Loucy (cell line): ENCODE data around the gene GSK3B.
"Not testable (repeated sequence)": the region's sequence is repeated elsewhere in the genome, so short reads cannot be mapped to it uniquely, and the experiment has no call there.

ENCODE experiments used
- H2AFZ ChIP-seq: fragments of 200-600 bp; sonication (generic); 2 replicates; pipeline ENCODE4 v1.6.0; 2016; ENCODE audit warnings: antibody characterized with exemption, mild to moderate bottlenecking, low read length, moderate library complexity
- H3F3A ChIP-seq: fragments of 200-600 bp; 2 replicates; pipeline ENCODE4 v1.6.0; 2016; ENCODE audit warnings: antibody characterized with exemption, low read depth, mild to moderate bottlenecking
- H3K27me3 ChIP-seq: fragments of 200-600 bp; sonication (generic); 2 replicates; pipeline ENCODE4 v1.6.1; 2014; ENCODE audit warnings: low read length, mild to moderate bottlenecking; ENCODE audit not compliant: insufficient read depth, poor library complexity, severe bottlenecking
- H3K36me3 ChIP-seq: fragments of 200-600 bp; sonication (generic); 2 replicates; pipeline ENCODE4 v1.6.1; 2016; ENCODE audit warnings: low read length; ENCODE audit not compliant: insufficient read depth
- H3K4me1 ChIP-seq: fragments of 200-600 bp; sonication (generic); 2 replicates; pipeline ENCODE4 v1.5.1; 2014; ENCODE audit warnings: low read length, mild to moderate bottlenecking; ENCODE audit not compliant: insufficient read depth, poor library complexity, severe bottlenecking
- H3K4me2 ChIP-seq: fragments of 200-600 bp; sonication (generic); 2 replicates; pipeline ENCODE4 v1.6.0; 2014; ENCODE audit warnings: antibody characterized with exemption, low read length, low read depth, mild to moderate bottlenecking; ENCODE audit not compliant: poor library complexity, severe bottlenecking
- H3K4me3 ChIP-seq: fragments of 200-600 bp; sonication (generic); 2 replicates; pipeline ENCODE4 v1.5.1; 2014; ENCODE audit warnings: low read length, mild to moderate bottlenecking, mixed read lengths; ENCODE audit not compliant: poor library complexity, severe bottlenecking
- H3K79me2 ChIP-seq: fragments of 200-600 bp; sonication (generic); 2 replicates; pipeline ENCODE4 v1.6.1; 2014; ENCODE audit warnings: low read length; ENCODE audit not compliant: insufficient read depth
- H3K9ac ChIP-seq: fragments of 200-600 bp; sonication (generic); 2 replicates; pipeline ENCODE4 v1.6.0; 2014; ENCODE audit warnings: mild to moderate bottlenecking, low read depth, low read length, moderate library complexity; ENCODE audit not compliant: poor library complexity, severe bottlenecking
- H3K9me2 ChIP-seq: fragments of 200-600 bp; sonication (generic); replicated peaks from 2 replicates; pipeline ENCODE4 v1.6.1; 2016; ENCODE audit warnings: low read depth, low read length, mixed read lengths
- H3K9me3 ChIP-seq: fragments of 200-600 bp; sonication (generic); 2 replicates; pipeline ENCODE4 v1.6.1; 2014; ENCODE audit warnings: mild to moderate bottlenecking, antibody characterized with exemption, low read length, low read depth; ENCODE audit not compliant: insufficient read depth
- H4K20me1 ChIP-seq: fragments of 200-600 bp; sonication (generic); 2 replicates; pipeline ENCODE4 v1.6.0; 2014; ENCODE audit warnings: antibody characterized with exemption, low read length, mild to moderate bottlenecking; ENCODE audit not compliant: insufficient read depth, poor library complexity, severe bottlenecking
- EZH2phosphoT487 ChIP-seq: fragments of 200-600 bp; IDR thresholded peaks from 2 replicates; pipeline ENCODE4 v1.6.1; 2018; ENCODE audit warnings: antibody characterized with exemption, mild to moderate bottlenecking, moderate library complexity, borderline replicate concordance
- TF ChIP-seq, protein P1 (sequence below): fragments of 200-600 bp; sonication (generic); conservative IDR thresholded peaks from 2 replicates; pipeline ENCODE4 v1.5.1; 2014; ENCODE audit warnings: mild to moderate bottlenecking, antibody characterized with exemption, low read length

Gene GSK3B

DNA sequence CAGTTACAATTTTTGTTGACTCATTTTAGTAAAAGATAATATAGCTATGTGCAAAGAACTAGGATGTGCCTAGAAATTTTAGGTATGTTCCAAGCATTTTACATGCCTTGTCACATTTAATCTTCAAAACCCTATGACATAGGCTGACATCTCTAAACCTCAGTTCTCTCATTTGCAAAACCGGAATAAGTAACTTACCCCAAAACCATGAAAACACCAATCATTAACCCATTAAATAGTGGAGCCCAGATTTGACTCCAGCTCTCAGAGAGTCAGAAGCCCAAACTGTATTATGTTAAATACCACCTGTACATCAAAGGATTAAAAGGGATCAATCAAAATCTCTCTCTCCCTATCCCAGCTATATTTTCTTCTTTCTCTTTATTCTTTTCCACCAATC is 36.6 kb downstream of the GSK3B start:
- TF ChIP-seq EZH2phosphoT487, result no peak
- TF ChIP-seq, protein P1, sequence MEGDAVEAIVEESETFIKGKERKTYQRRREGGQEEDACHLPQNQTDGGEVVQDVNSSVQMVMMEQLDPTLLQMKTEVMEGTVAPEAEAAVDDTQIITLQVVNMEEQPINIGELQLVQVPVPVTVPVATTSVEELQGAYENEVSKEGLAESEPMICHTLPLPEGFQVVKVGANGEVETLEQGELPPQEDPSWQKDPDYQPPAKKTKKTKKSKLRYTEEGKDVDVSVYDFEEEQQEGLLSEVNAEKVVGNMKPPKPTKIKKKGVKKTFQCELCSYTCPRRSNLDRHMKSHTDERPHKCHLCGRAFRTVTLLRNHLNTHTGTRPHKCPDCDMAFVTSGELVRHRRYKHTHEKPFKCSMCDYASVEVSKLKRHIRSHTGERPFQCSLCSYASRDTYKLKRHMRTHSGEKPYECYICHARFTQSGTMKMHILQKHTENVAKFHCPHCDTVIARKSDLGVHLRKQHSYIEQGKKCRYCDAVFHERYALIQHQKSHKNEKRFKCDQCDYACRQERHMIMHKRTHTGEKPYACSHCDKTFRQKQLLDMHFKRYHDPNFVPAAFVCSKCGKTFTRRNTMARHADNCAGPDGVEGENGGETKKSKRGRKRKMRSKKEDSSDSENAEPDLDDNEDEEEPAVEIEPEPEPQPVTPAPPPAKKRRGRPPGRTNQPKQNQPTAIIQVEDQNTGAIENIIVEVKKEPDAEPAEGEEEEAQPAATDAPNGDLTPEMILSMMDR, result no peak
- H3K4me3 ChIP-seq, result no peak overlapping the region
- no peaks in the 10 kb centered on the region for H3F3A ChIP-seq
- H3K9me3 ChIP-seq, result no peaks in the 10 kb centered on the region
- H3K4me1 ChIP-seq, result peaks cover 2% of the 10 kb centered on the region
- H3K9me2 ChIP-seq, result no peaks in the 10 kb centered on the region
- H3K4me2 ChIP-seq, result no peak overlapping the region
- peaks cover 99% of the 10 kb centered on the region for H4K20me1 ChIP-seq
- H3K79me2 ChIP-seq, result peaks cover 100% of the 10 kb centered on the region
- peaks cover 16% of the 10 kb centered on the region; the same call in 1 of the 2 replicates for H3K36me3 ChIP-seq
- H2AFZ ChIP-seq, result no peak overlapping the region
- no peaks in the 10 kb centered on the region for H3K27me3 ChIP-seq
- no peak overlapping the region for H3K9ac ChIP-seq

DNA sequence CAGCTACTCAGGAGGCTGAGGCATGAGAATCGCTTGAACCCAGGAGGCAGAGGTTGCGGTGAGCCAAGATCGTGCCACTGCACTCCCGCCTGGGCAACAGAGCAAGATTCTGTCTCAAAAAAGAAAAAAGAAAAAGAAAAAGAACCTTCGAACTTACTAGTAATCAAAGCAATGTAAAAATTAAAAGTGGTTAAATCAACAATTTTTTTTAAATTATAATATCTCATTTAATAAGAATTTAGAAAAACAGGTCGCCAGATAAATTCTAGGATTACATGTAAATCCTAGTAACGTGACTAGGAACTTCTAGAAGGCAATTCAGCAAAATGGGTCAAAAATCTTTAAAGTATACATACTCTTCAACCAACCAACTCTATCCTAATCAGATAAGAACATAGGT is 37.2 kb downstream of the GSK3B start:
- Histone ChIP-seq H3K9me2 (no peaks in the 10 kb centered on the region), H3K4me3 (no peak overlapping the region), H3K9ac (no peak overlapping the region), H3K4me1 (peaks cover 8% of the 10 kb centered on the region), H3K36me3 (peaks cover 16% of the 10 kb centered on the region; the same call in 1 of the 2 replicates), H3K4me2 (no peak overlapping the region), H2AFZ (no peak overlapping the region), H3K27me3 (no peaks in the 10 kb centered on the region), H3K79me2 (peaks cover 100% of the 10 kb centered on the region), H4K20me1 (peaks cover 99% of the 10 kb centered on the region), H3K9me3 (no peaks in the 10 kb centered on the region), H3F3A (no peaks in the 10 kb centered on the region)
- TF ChIP-seq EZH2phosphoT487, result no peak
- TF ChIP-seq, protein P1, result no peak

DNA sequence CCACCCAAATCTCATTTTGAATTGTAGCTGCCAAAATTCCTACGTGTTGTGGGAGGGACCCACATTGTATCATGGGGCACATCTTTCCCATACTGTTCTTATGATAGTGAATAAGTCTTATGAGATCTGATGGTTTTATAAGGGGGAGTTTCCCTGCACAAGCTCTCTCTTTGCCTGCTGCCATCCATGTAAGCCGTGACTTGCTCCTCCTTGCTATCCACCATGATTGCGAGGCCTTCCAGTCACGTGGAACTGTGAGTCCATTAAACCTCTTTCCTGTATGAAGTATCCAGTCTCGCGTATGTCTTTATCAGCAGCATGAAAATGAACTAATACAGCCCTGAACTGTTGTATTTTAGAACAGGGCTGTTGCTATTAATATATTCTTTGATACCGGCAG is 40.6 kb downstream of the GSK3B start:
- peaks cover 35% of the 10 kb centered on the region for H3K4me1 ChIP-seq
- not testable (repeated sequence) for H3K9ac ChIP-seq, H3K9me3 ChIP-seq, H3K27me3 ChIP-seq, H3K9me2 ChIP-seq, H3F3A ChIP-seq, H3K4me3 ChIP-seq, H3K4me2 ChIP-seq, H2AFZ ChIP-seq
- H4K20me1 ChIP-seq, result peaks cover 99% of the 10 kb centered on the region
- peaks cover 100% of the 10 kb centered on the region for H3K79me2 ChIP-seq
- peaks cover 16% of the 10 kb centered on the region; the same call in 1 of the 2 replicates for H3K36me3 ChIP-seq

DNA sequence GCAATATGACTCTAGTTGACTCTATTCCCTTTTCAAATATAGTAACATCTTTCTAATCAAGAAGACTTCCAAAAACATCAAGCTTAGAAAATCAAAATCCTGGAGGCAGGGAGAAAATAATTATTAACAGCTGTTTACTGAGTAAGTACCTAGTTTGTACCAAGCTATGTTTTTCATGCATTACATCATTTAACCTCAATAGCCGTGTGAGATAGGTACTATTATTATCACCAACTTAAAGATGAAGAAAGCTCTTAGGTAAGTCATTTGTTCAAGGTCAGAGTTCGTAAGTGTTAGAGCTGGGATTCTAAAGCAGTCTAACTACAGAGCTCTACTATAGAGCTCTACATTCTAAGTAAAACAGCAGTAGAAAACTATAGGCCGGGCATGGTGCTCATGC is 41.6 kb downstream of the GSK3B start:
- peaks cover 11% of the 10 kb centered on the region; the same call in 1 of the 2 replicates for H3K36me3 ChIP-seq

More for the DNA sequence above, 41.6 kb downstream of the GSK3B start:
- no peak overlapping the region for H2AFZ ChIP-seq
- H3K27me3 ChIP-seq, result no peaks in the 10 kb centered on the region
- peaks cover 35% of the 10 kb centered on the region for H3K4me1 ChIP-seq
- H3K9me3 ChIP-seq, result no peaks in the 10 kb centered on the region
- peaks cover 99% of the 10 kb centered on the region for H4K20me1 ChIP-seq
- no peak overlapping the region for H3K4me3 ChIP-seq
- no peak overlapping the region for H3K9ac ChIP-seq
- H3K4me2 ChIP-seq, result peak overlapping the region; percentile 47
- H3K79me2 ChIP-seq, result peaks cover 100% of the 10 kb centered on the region
- H3F3A ChIP-seq, result no peaks in the 10 kb centered on the region
- TF ChIP-seq EZH2phosphoT487, result no peak
- TF ChIP-seq, protein P1, result no peak
- H3K9me2 ChIP-seq, result no peaks in the 10 kb centered on the region
